Measurements from ENCODE around the gene BSX.

Gene BSX

GRCh38 chr11:122981388-122982264, at the start of gene BSX:
TSS of gene BSX (minus strand) at chr11:122981834. CDS start at chr11:122981671, 163 bp downstream.
- peak; percentile 5 for DNase-seq

DNA sequence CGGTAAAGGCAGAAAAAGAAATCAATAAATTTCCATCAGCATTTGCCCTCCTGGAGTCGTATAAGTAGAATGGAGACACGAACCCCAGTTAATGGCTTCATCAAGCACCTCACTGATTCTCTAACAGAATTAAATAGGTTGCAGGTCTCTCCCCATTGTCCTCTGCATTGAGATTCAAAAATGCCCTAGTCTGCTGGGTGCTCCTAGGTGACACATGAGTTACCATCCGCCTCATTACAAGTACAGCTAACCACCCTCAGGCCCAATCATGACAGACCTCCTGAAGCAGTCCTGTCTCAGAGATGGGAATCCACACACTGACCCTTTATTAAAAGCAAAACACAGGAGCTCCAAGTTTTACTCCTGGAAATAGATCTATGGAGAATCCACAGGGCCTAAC, 48.9 kb upstream of the BSX start:
- DNase-seq = no peak

- no peak for DNase-seq
These were observed 39.3 kb upstream of the BSX start for GRCh38 chr11:123020968-123021367.

DNA sequence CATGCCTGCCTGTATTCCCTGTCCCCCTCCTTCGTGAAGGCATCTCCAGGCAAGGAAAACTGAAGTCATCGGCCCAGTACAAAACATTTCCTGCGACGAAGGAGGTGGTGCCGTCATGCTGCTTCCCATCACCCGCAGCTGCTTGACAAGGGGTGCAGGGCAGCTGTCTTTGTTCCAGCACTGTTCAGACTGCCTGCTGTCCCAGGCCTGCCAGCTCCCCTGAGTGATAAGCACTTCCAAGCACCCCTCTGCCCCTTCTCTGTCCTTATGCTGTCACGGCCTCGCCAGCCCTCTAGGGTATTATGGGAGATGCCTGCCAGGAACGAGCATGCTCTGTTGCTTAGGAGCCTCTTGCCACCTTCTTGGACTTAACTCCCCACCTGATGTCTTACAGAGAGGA, 37.1 kb upstream of the BSX start:
- DNase-seq = no peak

GRCh38 chr11:123011510-123011909, 29.9 kb upstream of the BSX start:
- DNase-seq = no peak

GRCh38 chr11:123006860-123007542, 25.4 kb upstream of the BSX start:
- no peak for DNase-seq

- no peak for DNase-seq
These were observed 19.1 kb upstream of the BSX start for GRCh38 chr11:123000721-123001120.

- no peak for DNase-seq
These were observed 17.2 kb upstream of the BSX start for GRCh38 chr11:122998727-122999366.

- DNase-seq = no peak
These were observed 13.9 kb upstream of the BSX start for GRCh38 chr11:122995526-122995925.

DNA sequence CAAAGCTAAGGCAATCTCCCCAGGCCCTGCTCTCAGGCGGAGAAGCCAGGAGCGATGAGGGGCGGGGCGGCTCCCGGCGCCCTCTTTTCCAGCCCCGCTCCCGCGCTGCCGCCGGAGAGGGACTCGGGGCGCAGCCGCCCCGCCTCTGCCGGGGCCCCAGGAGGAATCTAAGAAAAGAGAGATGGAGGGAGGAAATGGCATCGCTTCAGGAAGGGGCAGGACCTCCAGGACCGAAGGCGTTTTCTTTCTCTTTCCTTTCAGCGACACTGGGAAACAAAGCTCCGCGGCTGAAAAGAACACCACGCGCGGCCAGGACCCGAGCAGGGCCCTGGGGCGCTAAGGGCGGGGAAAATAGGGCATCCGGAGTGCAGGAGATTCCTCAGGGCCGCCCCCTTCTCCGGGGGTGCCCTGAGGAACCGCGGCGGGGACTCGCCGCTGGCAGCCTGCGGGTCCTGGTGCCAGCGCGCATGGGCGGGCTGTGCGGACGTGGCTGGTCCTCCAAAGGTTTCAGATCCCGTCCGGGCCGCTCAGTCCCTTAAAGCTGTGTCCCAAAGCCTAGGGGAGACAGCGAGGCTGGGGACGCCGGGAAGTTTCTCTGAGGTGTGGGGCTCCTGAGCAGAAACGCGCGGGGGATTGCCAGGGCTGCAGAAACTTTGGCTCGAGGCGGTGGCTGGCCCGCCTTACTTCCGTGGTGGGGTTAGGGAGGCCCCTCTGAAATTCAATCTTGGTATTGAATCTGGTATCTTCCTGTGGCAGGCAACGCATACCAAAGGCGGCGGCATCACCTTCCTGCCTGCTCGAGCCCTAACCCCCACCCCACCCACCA, 2.8 kb upstream of the BSX start:
- DNase-seq = no peak

- no peak for DNase-seq
These were observed 2.0 kb upstream of the BSX start for GRCh38 chr11:122983438-122984185.

DNA sequence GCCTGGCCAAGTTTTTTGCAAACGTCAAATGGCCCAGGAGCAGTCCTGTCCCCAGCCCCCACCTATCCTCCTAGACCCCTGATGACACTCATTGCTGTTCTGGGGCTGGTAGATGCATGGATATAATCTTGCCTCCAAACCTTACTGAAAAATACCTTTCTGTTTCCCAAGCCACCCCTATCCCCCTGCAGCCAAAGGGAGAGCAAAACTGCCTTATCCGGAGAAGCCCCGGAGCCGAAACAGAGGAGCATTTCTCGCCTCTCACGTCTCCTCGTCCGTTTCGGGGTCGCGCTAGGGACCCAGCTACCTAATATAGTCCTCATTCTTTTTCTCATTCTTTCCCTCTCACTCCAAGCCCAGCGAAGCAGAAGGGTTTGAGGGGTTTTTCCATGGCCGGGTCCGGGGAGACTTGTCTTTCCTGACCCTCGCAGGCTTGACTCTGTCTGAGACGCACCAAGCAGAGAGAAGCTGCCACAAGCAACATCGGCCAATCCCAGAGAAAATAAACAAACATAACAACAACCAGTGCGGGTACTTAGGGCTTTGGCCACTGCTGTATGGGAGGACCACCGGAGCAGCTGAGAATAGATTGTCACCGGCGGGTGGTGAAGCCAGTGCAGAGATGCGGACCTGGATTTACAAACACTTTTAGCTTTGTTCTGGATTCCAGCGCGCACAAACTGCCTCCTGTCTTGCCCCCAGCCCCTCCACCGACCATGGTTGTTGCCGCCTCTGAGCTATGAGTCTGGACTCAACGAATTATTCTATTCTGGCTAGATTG, 1.6 kb downstream of the BSX start:
- no peak for DNase-seq

- no peak for DNase-seq
These were observed 2.4 kb downstream of the BSX start for GRCh38 chr11:122979103-122979814.

DNA sequence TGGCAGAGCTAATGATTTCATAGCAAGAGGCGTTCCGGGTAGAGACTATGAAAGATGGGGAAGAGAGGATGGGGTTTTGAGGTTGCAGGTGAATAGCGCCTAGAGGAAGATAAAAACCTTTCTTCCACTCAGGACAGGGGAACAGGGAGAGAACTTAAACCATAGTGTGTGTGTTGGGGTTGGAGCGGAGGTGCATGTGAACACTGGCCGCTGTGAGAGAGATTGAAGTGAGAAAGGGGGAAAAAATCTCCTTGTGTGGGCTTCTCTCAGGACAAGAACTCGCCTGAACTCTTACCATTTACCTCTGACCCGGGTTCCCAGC, 3.4 kb downstream of the BSX start:
- DNase-seq = no peak

GRCh38 chr11:122977470-122978298, 4.0 kb downstream of the BSX start:
- DNase-seq = no peak

GRCh38 chr11:122976734-122977469, 4.7 kb downstream of the BSX start:
- DNase-seq = no peak

DNA sequence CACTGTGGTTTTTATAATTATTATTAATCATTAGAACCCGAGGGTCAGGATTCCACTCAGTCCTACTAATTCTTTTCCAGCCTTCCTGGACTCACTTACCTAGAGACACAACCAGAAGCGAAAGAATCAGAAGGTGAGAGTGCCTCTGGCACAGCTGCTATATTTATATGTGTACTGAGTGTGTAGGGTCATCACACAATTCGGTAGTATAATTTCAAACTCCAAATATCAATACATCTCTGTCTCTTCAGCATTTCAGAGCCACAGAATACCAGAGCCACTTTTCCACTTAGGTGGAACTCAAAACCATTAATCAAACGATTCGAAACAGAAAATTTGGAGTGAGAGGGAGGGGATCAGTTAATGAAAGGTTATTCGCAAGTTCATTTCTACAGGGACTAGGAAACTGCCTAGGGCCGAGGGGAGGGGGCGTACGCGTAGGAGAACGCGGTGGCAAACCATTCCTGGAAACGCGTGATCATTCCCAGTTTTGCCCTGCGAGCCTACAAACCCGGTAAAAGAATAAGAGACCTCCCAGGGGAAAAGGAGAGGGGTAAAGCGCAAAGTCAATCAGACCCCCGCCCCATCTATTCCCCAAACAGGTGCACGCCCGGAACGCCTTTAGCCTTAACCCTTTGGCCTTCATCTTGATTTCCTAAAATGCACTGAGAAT, 5.4 kb downstream of the BSX start:
- DNase-seq = no peak

DNA sequence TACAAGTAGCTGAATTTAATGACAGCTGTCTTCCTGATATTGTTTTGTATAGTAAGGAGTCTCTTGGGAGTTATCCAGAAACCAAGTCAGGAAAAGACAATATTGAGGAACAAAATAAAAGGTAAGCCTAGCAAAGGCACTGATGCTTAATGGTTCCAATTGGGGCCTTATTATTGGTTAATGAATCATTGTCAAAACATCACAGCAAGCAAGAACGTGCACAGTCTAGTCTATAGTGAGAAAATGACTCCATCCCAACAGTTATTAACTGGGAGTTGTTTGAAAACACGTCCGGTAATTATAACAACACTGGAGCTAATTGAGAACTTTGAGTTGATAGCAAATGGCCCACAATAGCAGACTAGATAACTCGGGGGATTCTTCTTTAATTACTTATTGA, 17.7 kb downstream of the BSX start:
- no peak for DNase-seq

DNA sequence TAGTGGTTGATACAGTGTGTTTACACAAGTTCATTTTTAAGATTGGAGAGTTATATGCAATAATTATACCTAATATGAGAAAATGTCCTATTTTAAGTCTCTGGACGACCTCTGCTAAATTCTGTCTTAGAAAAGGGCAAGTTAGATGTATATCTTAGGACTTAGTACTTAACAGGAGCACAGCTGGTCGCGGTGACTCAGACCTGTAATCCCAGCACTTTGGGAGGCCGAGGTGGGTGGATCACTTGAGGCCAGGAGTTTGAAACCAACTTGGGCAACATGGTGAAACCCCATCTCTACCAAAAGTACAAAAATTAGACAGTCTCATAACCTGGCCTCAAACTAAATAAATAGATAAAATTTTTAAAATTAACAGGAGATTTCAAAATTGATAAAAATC, 27.2 kb downstream of the BSX start:
- DNase-seq = no peak
